Fibroblast of lung (primary cell): ENCODE results near the gene PCDHGA1. TPM values are rescaled to one million over a fixed set of nuclear protein-coding genes. Genes with fewer than 3 reads are reported as not detected.
A peak's percentile ranks its signal among the peaks of the same experiment; 100 is the strongest.

ENCODE experiments used
- DNase-seq, 2 donors: peaks; one replicate each; pipeline versions ENCODE4 v3.0.0 to v3.0.0-alpha.2; 2010; ENCODE audit warnings: low read depth in 2 of 2
- H2AFZ ChIP-seq: 2 replicates; pipeline ENCODE4 v1.5.1; 2012; ENCODE audit warnings: low read length, control low read depth, inconsistent platforms
- H3K27ac ChIP-seq: 2 replicates; pipeline ENCODE4 v1.5.1; 2011; ENCODE audit warnings: low read length, control low read depth; ENCODE audit not compliant: insufficient read depth
- H3K27me3 ChIP-seq: 2 replicates; pipeline ENCODE4 v1.5.1; 2011; ENCODE audit warnings: mild to moderate bottlenecking, low read length; ENCODE audit not compliant: control insufficient read depth, insufficient read depth
- H3K36me3 ChIP-seq: 2 replicates; pipeline ENCODE4 v1.5.1; 2011; ENCODE audit warnings: low read length; ENCODE audit not compliant: control insufficient read depth, insufficient read depth
- H3K4me1 ChIP-seq: 2 replicates; pipeline ENCODE4 v1.5.1; 2011; ENCODE audit warnings: low read length; ENCODE audit not compliant: control insufficient read depth, insufficient read depth; ENCODE audit errors: extremely low read depth
- H3K4me2 ChIP-seq: 2 replicates; pipeline ENCODE4 v1.5.1; 2011; ENCODE audit warnings: low read length, control low read depth; ENCODE audit not compliant: insufficient read depth; ENCODE audit errors: extremely low read depth
- H3K4me3 ChIP-seq, 4 experiments: fragments of 200-600 bp in 1 of 4; sonication (generic) in 1 of 4; replicated peaks in 1 of 4; 2 replicates each; pipeline ENCODE4 v1.5.1; 2011 to 2016; ENCODE audit warnings: low read length in 4 of 4, low read depth in 3 of 4, mild to moderate bottlenecking in 3 of 4, control low read depth in 2 of 4, inconsistent platforms in 1 of 4, mixed read lengths in 1 of 4; ENCODE audit not compliant: insufficient read depth in 1 of 4; ENCODE audit errors: control extremely low read depth in 1 of 4
- H3K79me2 ChIP-seq: 2 replicates; pipeline ENCODE4 v1.5.1; 2012; ENCODE audit warnings: mild to moderate bottlenecking, low read length, inconsistent platforms; ENCODE audit not compliant: control insufficient read depth, insufficient read depth
- H3K9ac ChIP-seq: 2 replicates; pipeline ENCODE4 v1.5.1; 2011; ENCODE audit warnings: mild to moderate bottlenecking, low read length, control low read depth; ENCODE audit not compliant: insufficient read depth
- H3K9me3 ChIP-seq: 2 replicates; pipeline ENCODE4 v1.5.1; 2012; ENCODE audit warnings: low read depth, low read length; ENCODE audit not compliant: control insufficient read depth, insufficient read depth
- H4K20me1 ChIP-seq: 2 replicates; pipeline ENCODE4 v1.5.1; 2011; ENCODE audit warnings: low read length; ENCODE audit not compliant: control insufficient read depth, insufficient read depth; ENCODE audit errors: extremely low read depth
- CTCF ChIP-seq, 2 donors: IDR thresholded peaks in 1 of 2; conservative IDR thresholded peaks in 1 of 2; 1 replicate in 1 of 2; 2 replicates in 1 of 2; pipeline ENCODE4 v1.5.1; 2011 to 2012; ENCODE audit warnings: low read length in 2 of 2, control low read depth in 1 of 2, inconsistent platforms in 1 of 2, low read depth in 1 of 2, mild to moderate bottlenecking in 1 of 2
- EZH2 ChIP-seq: IDR thresholded peaks from 2 replicates; pipeline ENCODE4 v1.5.1; 2012; ENCODE audit warnings: low read length, control low read depth, mild to moderate bottlenecking; ENCODE audit errors: missing control alignments
- polyA plus RNA-seq, 2 donors: library from polyadenylated mRNA; depleted of rRNA in 1 of 2; stranded (reverse) in 1 of 2; unstranded in 1 of 2; fragments of >200 nt; gene quantifications; 2 replicates each; pipeline ENCODE4 v1.2.1, GENCODE V29; 2011 to 2012; ENCODE audit warnings: missing spikeins in 1 of 2
- total RNA-seq: library from RNA; depleted of rRNA; stranded (reverse); fragments of >200 nt; gene quantifications from 2 replicates; pipeline ENCODE4 v1.2.1, GENCODE V29; 2014

The PCDHGA1 gene
- total and polyA plus RNA-seq, 2 donors (not counting 1 experiment from before 2014, with no cell fraction given): 1.6 to 1.8 TPM

GRCh38 chr5:141422742-141423291 lies 92.5 kb downstream of the PCDHGA1 start:
- no peak overlapping the region for H3K27ac ChIP-seq
- H3K36me3 ChIP-seq: peaks cover 4% of the 10 kb centered on the region
- no peak overlapping the region for H3K4me3 ChIP-seq
- peak overlapping the region; percentile 3 for H3K4me2 ChIP-seq
- H2AFZ ChIP-seq: no peak overlapping the region
- no peak for TF ChIP-seq CTCF (conservative IDR thresholded peaks at IDR 0.05 in 1 of 2, IDR thresholded peaks at IDR 0.05 in 1 of 2; ENCODE audit: low read depth in 1 of 2, low read length in 2 of 2)
- no peaks in the 10 kb centered on the region for H4K20me1 ChIP-seq
- H3K9ac ChIP-seq: no peak overlapping the region
- no peaks in the 10 kb centered on the region for H3K27me3 ChIP-seq
- H3K4me1 ChIP-seq: no peaks in the 10 kb centered on the region
- no peaks in the 10 kb centered on the region for H3K79me2 ChIP-seq
- DNase-seq: no peak
- H3K9me3 ChIP-seq: peaks cover 17% of the 10 kb centered on the region

GRCh38 chr5:141427783-141428426 lies 97.6 kb downstream of the PCDHGA1 start:
- no peak overlapping the region for H3K27ac ChIP-seq
- no peaks in the 10 kb centered on the region for H3K4me1 ChIP-seq
- no peak overlapping the region for H3K9ac ChIP-seq
- H3K4me2 ChIP-seq: no peak overlapping the region
- no peaks in the 10 kb centered on the region for H3K27me3 ChIP-seq
- no peak for DNase-seq
- no peak for TF ChIP-seq CTCF (conservative IDR thresholded peaks at IDR 0.05 in 1 of 2, IDR thresholded peaks at IDR 0.05 in 1 of 2; ENCODE audit: low read depth in 1 of 2, low read length in 2 of 2)
- TF ChIP-seq EZH2: no peak
- peaks cover 8% of the 10 kb centered on the region for H3K9me3 ChIP-seq
- peaks cover 2% of the 10 kb centered on the region for H3K36me3 ChIP-seq
- no peaks in the 10 kb centered on the region for H4K20me1 ChIP-seq
- peaks cover 2% of the 10 kb centered on the region for H3K79me2 ChIP-seq
- H2AFZ ChIP-seq: no peak overlapping the region
- H3K4me3 ChIP-seq: no peak overlapping the region

- Histone ChIP-seq H3K36me3 (peaks cover 2% of the 10 kb centered on the region), H3K4me3 (peak within 1 kb of the TSS; percentile 15 to 58 (median 44)), H3K27ac (peak within 1 kb of the TSS; percentile 59), H3K4me2 (peak within 1 kb of the TSS; percentile 61), H3K27me3 (no peaks in the 10 kb centered on the region), H3K9ac (peak within 1 kb of the TSS; percentile 44), H3K4me1 (no peaks in the 10 kb centered on the region), H2AFZ (peak within 1 kb of the TSS; percentile 6), H3K79me2 (peaks cover 2% of the 10 kb centered on the region), H3K9me3 (peaks cover 8% of the 10 kb centered on the region), H4K20me1 (no peaks in the 10 kb centered on the region)
- TF ChIP-seq CTCF (conservative IDR thresholded peaks at IDR 0.05 in 1 of 2, IDR thresholded peaks at IDR 0.05 in 1 of 2; ENCODE audit: low read depth in 1 of 2, low read length in 2 of 2): peak; percentile 69 to 72
- TF ChIP-seq EZH2: no peak
- DNase-seq: peak; percentile 82 to 94
Observed at GRCh38 chr5:141430332-141431113, 100.2 kb downstream of the PCDHGA1 start, which contains the start of gene PCDHGA12. Gene PCDHGA12, plus strand, starts transcription at chr5:141430507. Its CDS starts 253 bp downstream, at chr5:141430760.
